UCSD-AML1 (cell line): ENCODE measurements around the gene FNBP1.

ENCODE experiments used
- DNase-seq: peaks from one replicate; lab custom pipeline; 2025; ENCODE audit not compliant: unreplicated experiment; lab: John Stamatoyannopoulos, UW

FNBP1 gene

GRCh38 chr9:129881547-129882324, 161.3 kb downstream of the FNBP1 start:
- no peak for DNase-seq

- DNase-seq, result no peak
These were observed 162.1 kb downstream of the FNBP1 start for GRCh38 chr9:129880654-129881546.

- no peak for DNase-seq
These were observed 162.9 kb downstream of the FNBP1 start for GRCh38 chr9:129879991-129880653.

- DNase-seq, result peak; percentile 71
These were observed 163.8 kb downstream of the FNBP1 start for GRCh38 chr9:129879103-129879699.

GRCh38 chr9:129878291-129878690, 164.7 kb downstream of the FNBP1 start:
- no peak for DNase-seq

GRCh38 chr9:129876815-129877214, 166.2 kb downstream of the FNBP1 start:
- DNase-seq, result no peak

GRCh38 chr9:129875687-129876395, 167.1 kb downstream of the FNBP1 start:
- DNase-seq, result no peak

- no peak for DNase-seq
These were observed 167.8 kb downstream of the FNBP1 start for GRCh38 chr9:129875181-129875611.

- no peak for DNase-seq
These were observed 168.5 kb downstream of the FNBP1 start for GRCh38 chr9:129874261-129875101.

- DNase-seq, result no peak
These were observed 169.3 kb downstream of the FNBP1 start for GRCh38 chr9:129873563-129874190.

GRCh38 chr9:129871046-129871445, 171.9 kb downstream of the FNBP1 start:
- DNase-seq, result no peak

GRCh38 chr9:129869585-129870501, 173.1 kb downstream of the FNBP1 start:
- no peak for DNase-seq

GRCh38 chr9:129868872-129869486, 174.0 kb downstream of the FNBP1 start:
- no peak for DNase-seq

GRCh38 chr9:129868023-129868871, 174.7 kb downstream of the FNBP1 start:
- DNase-seq, result no peak

GRCh38 chr9:129867136-129868022, 175.6 kb downstream of the FNBP1 start:
- no peak for DNase-seq
